Testis (tissue), 2 donors: ENCODE data around the gene DECR2.

Source experiments
- POLR2A ChIP-seq: fragments of 450-650 bp; IDR thresholded peaks from one replicate; pipeline ENCODE4 v1.6.1; 2017; ENCODE audit warnings: antibody characterized with exemption, mild to moderate bottlenecking, moderate library complexity
- TF ChIP-seq, protein P1 (sequence below), 3 experiments: fragments of 450-650 bp in 2 of 3; fragments of 200-600 bp in 1 of 3; sonication (generic) in 1 of 3; IDR thresholded peaks; one replicate each; pipeline ENCODE4 v1.5.1; 2016 to 2019; ENCODE audit warnings: antibody characterized with exemption in 3 of 3, mild to moderate bottlenecking in 2 of 3, moderate library complexity in 1 of 3

DNA sequence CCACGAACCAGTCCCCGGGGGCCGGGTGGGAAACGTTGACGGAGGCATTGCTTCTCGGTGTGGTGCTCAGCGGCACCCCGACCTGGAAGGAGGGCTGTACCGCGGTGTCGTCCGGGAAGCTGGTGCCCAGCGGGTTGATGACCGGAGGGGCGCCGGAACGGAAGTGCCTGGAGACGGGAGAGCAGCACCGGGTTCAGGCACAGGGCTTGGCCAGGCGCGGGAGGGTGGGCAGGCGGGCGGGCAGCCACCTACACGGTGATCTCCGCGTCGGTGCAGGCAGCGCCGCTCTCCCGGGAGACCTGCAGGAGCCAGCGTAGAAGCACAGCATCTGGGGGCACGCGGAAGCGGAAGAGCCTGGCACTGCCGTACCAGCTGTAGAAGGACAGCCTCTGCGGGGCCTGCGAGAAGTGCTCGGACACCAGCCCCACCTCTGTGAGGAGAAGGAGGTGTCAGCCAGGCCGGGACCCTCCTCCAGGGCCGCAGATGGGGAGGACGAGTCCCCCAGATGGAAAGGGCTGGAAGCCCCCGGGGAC, 24.2 kb upstream of the DECR2 start:
- TF ChIP-seq POLR2A: no peak
- TF ChIP-seq, protein P1, sequence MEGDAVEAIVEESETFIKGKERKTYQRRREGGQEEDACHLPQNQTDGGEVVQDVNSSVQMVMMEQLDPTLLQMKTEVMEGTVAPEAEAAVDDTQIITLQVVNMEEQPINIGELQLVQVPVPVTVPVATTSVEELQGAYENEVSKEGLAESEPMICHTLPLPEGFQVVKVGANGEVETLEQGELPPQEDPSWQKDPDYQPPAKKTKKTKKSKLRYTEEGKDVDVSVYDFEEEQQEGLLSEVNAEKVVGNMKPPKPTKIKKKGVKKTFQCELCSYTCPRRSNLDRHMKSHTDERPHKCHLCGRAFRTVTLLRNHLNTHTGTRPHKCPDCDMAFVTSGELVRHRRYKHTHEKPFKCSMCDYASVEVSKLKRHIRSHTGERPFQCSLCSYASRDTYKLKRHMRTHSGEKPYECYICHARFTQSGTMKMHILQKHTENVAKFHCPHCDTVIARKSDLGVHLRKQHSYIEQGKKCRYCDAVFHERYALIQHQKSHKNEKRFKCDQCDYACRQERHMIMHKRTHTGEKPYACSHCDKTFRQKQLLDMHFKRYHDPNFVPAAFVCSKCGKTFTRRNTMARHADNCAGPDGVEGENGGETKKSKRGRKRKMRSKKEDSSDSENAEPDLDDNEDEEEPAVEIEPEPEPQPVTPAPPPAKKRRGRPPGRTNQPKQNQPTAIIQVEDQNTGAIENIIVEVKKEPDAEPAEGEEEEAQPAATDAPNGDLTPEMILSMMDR (IDR thresholded peaks at IDR 0.05): no peak
